IPS-18a (cell line): Measurements from ENCODE around the gene NMB.

ENCODE experiments used
- H3K27ac ChIP-seq: one replicate; pipeline ENCODE4 v1.5.1; 2013; ENCODE audit warnings: low read length
- H3K27me3 ChIP-seq: one replicate; pipeline ENCODE4 v1.6.1; 2013; ENCODE audit warnings: mild to moderate bottlenecking, low read length; ENCODE audit not compliant: control insufficient read depth, insufficient read depth
- H3K36me3 ChIP-seq: one replicate; pipeline ENCODE4 v1.6.1; 2013; ENCODE audit warnings: low read depth, low read length; ENCODE audit not compliant: control insufficient read depth
- H3K4me1 ChIP-seq: one replicate; pipeline ENCODE4 v1.6.1; 2013; ENCODE audit warnings: low read depth, low read length; ENCODE audit not compliant: control insufficient read depth
- H3K4me3 ChIP-seq: one replicate; pipeline ENCODE4 v1.5.1; 2013; ENCODE audit warnings: low read length
- H3K9ac ChIP-seq: one replicate; pipeline ENCODE4 v1.6.1; 2013; ENCODE audit warnings: mild to moderate bottlenecking, low read length, moderate library complexity
- H3K9me3 ChIP-seq: one replicate; pipeline ENCODE4 v1.6.1; 2013; ENCODE audit warnings: low read depth, low read length; ENCODE audit not compliant: control insufficient read depth

NMB gene

GRCh38 chr15:84606653-84607120, 51.3 kb downstream of the NMB start:
- Histone ChIP-seq H3K36me3 (peaks cover 34% of the 10 kb centered on the region), H3K9me3 (no peaks in the 10 kb centered on the region), H3K27ac (no peak overlapping the region), H3K4me1 (peaks cover 38% of the 10 kb centered on the region), H3K4me3 (no peak overlapping the region), H3K9ac (no peak overlapping the region), H3K27me3 (no peaks in the 10 kb centered on the region)

GRCh38 chr15:84605554-84605882, 52.5 kb downstream of the NMB start:
- Histone ChIP-seq H3K4me1 (peaks cover 39% of the 10 kb centered on the region), H3K9ac (no peak overlapping the region), H3K27ac (no peak overlapping the region), H3K4me3 (peak overlapping the region; percentile 8), H3K36me3 (peaks cover 34% of the 10 kb centered on the region), H3K9me3 (no peaks in the 10 kb centered on the region), H3K27me3 (no peaks in the 10 kb centered on the region)
